MM.1S (cell line): Measurements from ENCODE around the gene SMPD2.

ENCODE experiments used
- CTCF ChIP-seq: fragments of 300-600 bp; sonication (generic); IDR thresholded peaks from 2 replicates; pipeline ENCODE4 v1.5.1; 2016; ENCODE audit warnings: antibody characterized with exemption, low read length, mixed read lengths
- EZH2 ChIP-seq: fragments of 300-600 bp; sonication (generic); optimal IDR thresholded peaks from 2 replicates; pipeline ENCODE3; 2017; ENCODE audit warnings: low read depth, mild to moderate bottlenecking, antibody characterized with exemption, low read length, mixed read lengths

- peak; percentile 13; the same call in 1 of the 2 replicates for TF ChIP-seq CTCF
- no peak for TF ChIP-seq EZH2
Observed at GRCh38 chr6:109397020-109397419, 43.5 kb upstream of the SMPD2 start.
